Liver (tissue), 3 donors: Measurements from ENCODE around the gene CAPS.

Source experiments
- JUND ChIP-seq, 2 donors: IDR thresholded peaks; 2 replicates each; pipeline ENCODE4 v1.6.1; 2016; ENCODE audit warnings: antibody characterized with exemption in 2 of 2
- RXRA ChIP-seq, 2 donors: IDR thresholded peaks; 2 replicates each; pipeline ENCODE4 v1.6.1; 2017 to 2018; ENCODE audit warnings: antibody characterized with exemption in 2 of 2, mild to moderate bottlenecking in 1 of 2
- TAF1 ChIP-seq: conservative IDR thresholded peaks from 2 replicates; pipeline ENCODE4 v1.6.1; 2016; ENCODE audit warnings: antibody characterized with exemption, mild to moderate bottlenecking
- TF ChIP-seq, protein P1 (sequence below): fragments of 150-350 bp; IDR thresholded peaks from 2 replicates; pipeline ENCODE4 v1.5.1; 2017; ENCODE audit warnings: improper control_type of control experiment, low read depth, low read length; ENCODE audit not compliant: missing input control
- TF ChIP-seq, protein P2 (sequence below): IDR thresholded peaks from 2 replicates; pipeline ENCODE4 v1.6.1; 2016; ENCODE audit warnings: antibody characterized with exemption
- donor health status: healthy.
- donor health status: healthy.

DNA sequence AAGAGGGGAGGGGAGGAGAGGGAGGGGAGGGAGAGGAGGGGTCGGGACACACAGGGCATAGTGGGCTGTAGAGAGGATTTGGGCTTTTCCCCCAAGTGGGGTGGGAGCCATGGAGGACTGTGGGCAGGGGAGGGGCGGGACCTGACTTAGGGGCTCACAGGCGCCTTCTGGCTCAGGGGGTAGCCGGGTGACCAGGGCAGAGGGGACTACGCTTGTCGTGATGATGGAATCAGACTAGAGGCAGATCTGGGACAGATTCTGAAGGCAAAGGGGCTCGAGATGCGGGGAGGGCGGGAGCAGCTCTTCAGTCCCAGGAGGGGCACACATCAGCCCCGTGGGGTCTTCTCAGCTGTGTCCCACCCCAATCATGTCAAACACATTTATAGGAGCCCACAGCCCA, 24.0 kb upstream of the CAPS start:
- TF ChIP-seq, protein P1, sequence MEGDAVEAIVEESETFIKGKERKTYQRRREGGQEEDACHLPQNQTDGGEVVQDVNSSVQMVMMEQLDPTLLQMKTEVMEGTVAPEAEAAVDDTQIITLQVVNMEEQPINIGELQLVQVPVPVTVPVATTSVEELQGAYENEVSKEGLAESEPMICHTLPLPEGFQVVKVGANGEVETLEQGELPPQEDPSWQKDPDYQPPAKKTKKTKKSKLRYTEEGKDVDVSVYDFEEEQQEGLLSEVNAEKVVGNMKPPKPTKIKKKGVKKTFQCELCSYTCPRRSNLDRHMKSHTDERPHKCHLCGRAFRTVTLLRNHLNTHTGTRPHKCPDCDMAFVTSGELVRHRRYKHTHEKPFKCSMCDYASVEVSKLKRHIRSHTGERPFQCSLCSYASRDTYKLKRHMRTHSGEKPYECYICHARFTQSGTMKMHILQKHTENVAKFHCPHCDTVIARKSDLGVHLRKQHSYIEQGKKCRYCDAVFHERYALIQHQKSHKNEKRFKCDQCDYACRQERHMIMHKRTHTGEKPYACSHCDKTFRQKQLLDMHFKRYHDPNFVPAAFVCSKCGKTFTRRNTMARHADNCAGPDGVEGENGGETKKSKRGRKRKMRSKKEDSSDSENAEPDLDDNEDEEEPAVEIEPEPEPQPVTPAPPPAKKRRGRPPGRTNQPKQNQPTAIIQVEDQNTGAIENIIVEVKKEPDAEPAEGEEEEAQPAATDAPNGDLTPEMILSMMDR: no peak
- TF ChIP-seq JUND (IDR thresholded peaks at IDR 0.05) (no peak), TAF1 (no peak), RXRA (IDR thresholded peaks at IDR 0.05) (no peak)
- TF ChIP-seq, protein P2, sequence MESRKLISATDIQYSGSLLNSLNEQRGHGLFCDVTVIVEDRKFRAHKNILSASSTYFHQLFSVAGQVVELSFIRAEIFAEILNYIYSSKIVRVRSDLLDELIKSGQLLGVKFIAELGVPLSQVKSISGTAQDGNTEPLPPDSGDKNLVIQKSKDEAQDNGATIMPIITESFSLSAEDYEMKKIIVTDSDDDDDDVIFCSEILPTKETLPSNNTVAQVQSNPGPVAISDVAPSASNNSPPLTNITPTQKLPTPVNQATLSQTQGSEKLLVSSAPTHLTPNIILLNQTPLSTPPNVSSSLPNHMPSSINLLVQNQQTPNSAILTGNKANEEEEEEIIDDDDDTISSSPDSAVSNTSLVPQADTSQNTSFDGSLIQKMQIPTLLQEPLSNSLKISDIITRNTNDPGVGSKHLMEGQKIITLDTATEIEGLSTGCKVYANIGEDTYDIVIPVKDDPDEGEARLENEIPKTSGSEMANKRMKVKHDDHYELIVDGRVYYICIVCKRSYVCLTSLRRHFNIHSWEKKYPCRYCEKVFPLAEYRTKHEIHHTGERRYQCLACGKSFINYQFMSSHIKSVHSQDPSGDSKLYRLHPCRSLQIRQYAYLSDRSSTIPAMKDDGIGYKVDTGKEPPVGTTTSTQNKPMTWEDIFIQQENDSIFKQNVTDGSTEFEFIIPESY: no peak
